Mesothelial cell of epicardium (in vitro differentiated cells): ENCODE measurements around the gene FAR1. TPM values are rescaled to one million over a fixed set of nuclear protein-coding genes. Genes with fewer than 3 reads are reported as not detected.
A peak's percentile ranks its signal among the peaks of the same experiment; 100 is the strongest.

Source experiments
- DNase-seq, 2 experiments: peaks; one replicate each; pipeline ENCODE4 v3.0.0; 2021; ENCODE audit warnings: low spot score in 2 of 2; ENCODE audit not compliant: unreplicated experiment in 2 of 2
- H3K27ac Mint-ChIP-seq: 2 replicates; pipeline ENCODE4 v1.8.0; 2021; ENCODE audit warnings: mixed read lengths
- H3K27me3 Mint-ChIP-seq: 2 replicates; pipeline ENCODE4 v1.8.0; 2021; ENCODE audit warnings: low read depth, mixed read lengths
- H3K36me3 Mint-ChIP-seq: 2 replicates; pipeline ENCODE4 v1.8.0; 2021; ENCODE audit warnings: mixed read lengths
- H3K4me1 Mint-ChIP-seq: 2 replicates; pipeline ENCODE4 v1.8.0; 2021; ENCODE audit warnings: mixed read lengths
- H3K4me3 Mint-ChIP-seq: 2 replicates; pipeline ENCODE4 v1.8.0; 2021; ENCODE audit warnings: mild to moderate bottlenecking, moderate library complexity, mixed read lengths
- H3K9me3 Mint-ChIP-seq: 2 replicates; pipeline ENCODE4 v1.8.0; 2021; ENCODE audit warnings: mixed read lengths
- CTCF ChIP-seq: fragments of 200-600 bp; sonication (generic); IDR thresholded peaks from one replicate; pipeline ENCODE4 v1.5.0; 2021; ENCODE audit warnings: antibody characterized with exemption; ENCODE audit not compliant: unreplicated experiment
- total RNA-seq: library from RNA; stranded (reverse); gene quantifications from 3 replicates; pipeline ENCODE4 v1.2.1, GENCODE V29; 2021

FAR1 gene
- total RNA-seq, 1 donor from 2014 or later, result 67.0 TPM

DNA sequence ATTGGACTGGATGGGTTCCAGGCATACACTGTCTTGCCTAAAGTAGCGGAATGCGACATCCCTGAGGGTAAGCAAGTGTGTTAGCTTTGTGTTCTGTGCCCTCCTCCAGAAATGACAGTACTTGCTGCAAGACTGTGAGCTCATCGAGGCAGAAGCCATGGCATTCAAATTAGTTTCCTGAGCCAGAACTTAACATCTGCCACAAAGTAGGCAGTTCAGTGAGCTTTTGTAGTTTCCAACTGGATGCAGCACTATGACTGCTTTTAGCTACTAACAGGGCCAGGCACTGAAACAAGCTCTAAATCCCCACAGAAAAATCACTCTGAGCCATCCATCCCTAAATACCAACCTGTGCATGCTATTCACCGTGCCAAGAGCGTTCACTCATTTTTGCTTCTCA lies 1.2 kb upstream of the FAR1 start:
- Mint-ChIP-seq H3K27ac (no peak overlapping the region), H3K4me1 (peaks cover 27% of the 10 kb centered on the region), H3K9me3 (no peaks in the 10 kb centered on the region), H3K27me3 (no peaks in the 10 kb centered on the region), H3K36me3 (no peaks in the 10 kb centered on the region), H3K4me3 (peak overlapping the region; percentile 75)
- TF ChIP-seq CTCF, result no peak
- no peak for DNase-seq

- no peak for DNase-seq
- Mint-ChIP-seq H3K9me3 (no peaks in the 10 kb centered on the region), H3K4me1 (peaks cover 28% of the 10 kb centered on the region), H3K36me3 (no peaks in the 10 kb centered on the region), H3K27me3 (no peaks in the 10 kb centered on the region), H3K4me3 (peak overlapping the region; percentile 75), H3K27ac (peak overlapping the region; percentile 79)
- no peak for TF ChIP-seq CTCF
Measured at GRCh38 chr11:13667795-13668101, 720 bp upstream of the FAR1 start.

DNA sequence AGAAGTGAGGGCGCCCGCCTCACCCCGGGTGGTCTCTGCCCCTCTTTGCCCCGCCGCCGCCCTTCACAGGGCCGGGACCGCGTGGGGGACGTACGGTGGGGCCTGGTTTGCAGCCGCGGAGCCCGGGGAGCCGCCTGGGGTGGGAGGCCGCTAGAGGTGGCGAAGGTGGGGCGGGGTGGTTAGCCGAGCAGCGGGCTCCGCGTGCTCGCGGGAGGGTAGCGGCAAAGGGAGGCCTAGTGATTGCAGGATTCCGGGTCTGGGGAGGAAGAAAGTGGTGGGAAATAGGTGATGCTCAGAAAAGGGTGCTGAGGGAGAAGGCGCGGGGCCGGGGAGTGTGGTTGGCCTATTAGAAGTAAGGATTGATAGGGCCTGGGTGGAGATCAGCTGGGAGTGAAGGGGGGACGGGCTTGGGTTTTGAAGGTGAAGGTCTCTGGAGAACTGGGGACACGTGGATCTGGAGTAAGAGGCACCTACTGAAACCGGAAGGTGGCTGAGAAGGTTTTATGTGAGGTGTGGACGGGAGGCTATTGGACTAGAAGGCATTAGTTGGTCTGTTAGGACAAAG lies 571 bp downstream of the FAR1 start:
- peak overlapping the region; percentile 86 for H3K4me3 Mint-ChIP-seq
- no peaks in the 10 kb centered on the region for H3K36me3 Mint-ChIP-seq
- H3K4me1 Mint-ChIP-seq, result peaks cover 32% of the 10 kb centered on the region
- peak; percentile 47 to 55 for DNase-seq
- H3K27ac Mint-ChIP-seq, result peak overlapping the region; percentile 96
- no peaks in the 10 kb centered on the region for H3K27me3 Mint-ChIP-seq
- TF ChIP-seq CTCF, result no peak
- no peaks in the 10 kb centered on the region for H3K9me3 Mint-ChIP-seq

DNA sequence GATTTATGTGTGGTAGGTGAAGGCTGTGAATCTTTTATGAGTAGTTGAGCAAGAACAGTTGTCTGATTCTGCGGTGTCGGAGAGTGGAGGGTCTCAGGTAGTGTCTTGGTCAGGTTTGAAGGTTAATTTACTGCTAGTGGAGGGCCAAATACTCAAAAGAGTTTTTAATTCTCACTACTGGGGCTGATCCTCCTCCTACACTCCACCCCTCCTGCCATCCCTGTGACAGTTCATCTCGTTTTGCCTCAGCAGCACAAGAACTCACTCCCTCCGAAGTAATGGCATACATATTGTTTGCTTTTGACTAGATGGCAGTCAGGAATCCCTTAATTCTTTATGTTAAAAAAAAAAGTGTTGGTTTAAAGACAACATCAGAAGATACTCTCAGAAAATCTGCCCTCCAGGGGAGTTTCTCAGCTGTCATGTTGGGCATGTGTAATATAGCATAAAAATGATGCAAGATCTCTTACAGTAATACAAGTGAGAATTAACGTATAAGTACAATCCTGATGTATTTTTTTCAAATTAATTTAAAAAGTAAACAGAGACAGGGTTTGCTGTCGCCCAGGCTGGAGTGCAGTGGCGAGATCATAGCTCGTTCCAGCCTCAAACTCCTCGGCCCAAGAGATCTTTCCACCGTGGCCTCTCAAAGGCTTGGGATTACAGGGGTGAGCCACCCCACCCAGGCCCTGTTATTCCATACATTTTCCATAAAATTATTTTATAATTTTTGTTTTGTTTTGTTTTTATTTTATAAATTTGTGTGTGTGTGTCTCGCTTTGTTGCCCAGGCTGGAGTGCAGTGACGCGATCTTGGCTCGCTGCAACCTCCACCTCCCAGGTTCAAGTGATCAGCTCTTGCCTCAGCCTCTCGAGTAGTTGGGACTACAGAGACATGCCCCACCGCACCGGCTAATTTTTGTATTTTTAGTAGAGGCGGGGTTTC lies 1.3 kb downstream of the FAR1 start:
- no peak for DNase-seq
- peak overlapping the region; percentile 96 for H3K27ac Mint-ChIP-seq
- H3K4me3 Mint-ChIP-seq, result peak overlapping the region; percentile 86
- peaks cover 32% of the 10 kb centered on the region for H3K4me1 Mint-ChIP-seq
- H3K27me3 Mint-ChIP-seq, result no peaks in the 10 kb centered on the region
- H3K9me3 Mint-ChIP-seq, result no peaks in the 10 kb centered on the region
- no peak for TF ChIP-seq CTCF
- H3K36me3 Mint-ChIP-seq, result no peaks in the 10 kb centered on the region

- no peaks in the 10 kb centered on the region for H3K27me3 Mint-ChIP-seq
- no peak for TF ChIP-seq CTCF
- H3K27ac Mint-ChIP-seq, result peak overlapping the region; percentile 64
- no peaks in the 10 kb centered on the region for H3K9me3 Mint-ChIP-seq
- H3K4me1 Mint-ChIP-seq, result peaks cover 41% of the 10 kb centered on the region
- no peak overlapping the region for H3K4me3 Mint-ChIP-seq
- H3K36me3 Mint-ChIP-seq, result no peaks in the 10 kb centered on the region
- DNase-seq, result no peak
Measured at GRCh38 chr11:13672576-13673210, 4.2 kb downstream of the FAR1 start.
